ENCODE data around the gene MRE11. TPM values are rescaled to one million over a fixed set of nuclear protein-coding genes. Genes with fewer than 3 reads are reported as not detected.

The MRE11 gene
- total RNA-seq, 1 experiment from 2014 or later, result 40.7 TPM

- H3K23me2 ChIP-seq (ENCODE audit: insufficient read length, low read depth, low read length, poor library complexity, severe bottlenecking), result no peaks in the 10 kb centered on the region
- no peaks in the 10 kb centered on the region for H3K27me3 ChIP-seq (ENCODE audit: insufficient read depth, low read length)
- Mint-ChIP-seq H3K27me3 (ENCODE audit: low read depth) (no peaks in the 10 kb centered on the region), H3K9me3 (no peaks in the 10 kb centered on the region), H3K27ac (no peak overlapping the region), H3K4me3 (no peak overlapping the region), H3K36me3 (ENCODE audit: insufficient read depth in 1 of 3, low read depth in 3 of 3) (peaks cover 4 to 38% (median 22%) of the 10 kb centered on the region in 3 experiments; a peak in 5 of 7 replicates), H3K4me1 (no peaks in the 10 kb centered on the region)
- no peak overlapping the region for H3K14ac ChIP-seq (ENCODE audit: insufficient read depth, low read length)
- DNase-seq, result no peak
- no peak overlapping the region for H3K18ac ChIP-seq (ENCODE audit: insufficient read length, low read depth, low read length)
- no peak overlapping the region for H4K5ac ChIP-seq (ENCODE audit: insufficient read length, low read depth, low read length)
- no peaks in the 10 kb centered on the region for H3K4me1 ChIP-seq (ENCODE audit: insufficient read depth, low read length)
- no peak overlapping the region for H3K23ac ChIP-seq (ENCODE audit: insufficient read length, low read depth, low read length)
- no peak overlapping the region for H2BK12ac ChIP-seq (ENCODE audit: insufficient read length, low read depth, low read length)
- WGBS (ENCODE audit: extremely low coverage, insufficient read length, low lambda C conversion rate), result no CpG with 5 or more reads among the region's 4 CpGs
- no peak overlapping the region for H2BK120ac ChIP-seq (ENCODE audit: low read depth, low read length, poor library complexity, severe bottlenecking)
- H3K9me3 ChIP-seq (ENCODE audit: control insufficient read depth, low read depth, low read length), result no peaks in the 10 kb centered on the region
- H4K91ac ChIP-seq (ENCODE audit: insufficient read length, low read depth, low read length), result no peak overlapping the region
- no peak overlapping the region for H2AK5ac ChIP-seq (ENCODE audit: insufficient read length, low read length)
- no peak overlapping the region for H3K56ac ChIP-seq (ENCODE audit: insufficient read length, low read depth, low read length)
- no peak overlapping the region for H2AFZ ChIP-seq (ENCODE audit: low read length)
- H3T11ph ChIP-seq (ENCODE audit: low read length), result no peak overlapping the region
- no peaks in the 10 kb centered on the region for H4K20me1 ChIP-seq (ENCODE audit: control insufficient read depth, insufficient read depth, insufficient read length)
- no peak overlapping the region for H3K4me2 ChIP-seq (ENCODE audit: insufficient read depth, insufficient read length, low read length)
- no peaks in the 10 kb centered on the region for H3K79me2 ChIP-seq (ENCODE audit: insufficient read depth, low read length)
- H3K9ac ChIP-seq (ENCODE audit: extremely low read depth, insufficient read length, low read length), result no peak overlapping the region
- TF ChIP-seq CTCF (conservative IDR thresholded peaks at IDR 0.05), result no peak
- H4K8ac ChIP-seq (replicated peaks; ENCODE audit: insufficient read length, low read depth, low read length), result no peak overlapping the region
- H3K79me1 ChIP-seq (ENCODE audit: insufficient read depth, low read depth, low read length, poor library complexity, severe bottlenecking), result no peaks in the 10 kb centered on the region
- no peak overlapping the region for H2BK5ac ChIP-seq (ENCODE audit: insufficient read length, low read length)
- H2BK15ac ChIP-seq (ENCODE audit: low read depth, low read length), result no peak overlapping the region
- no peak overlapping the region for H3K27ac ChIP-seq (ENCODE audit: insufficient read length, low read depth, low read length)
- H3K4ac ChIP-seq (ENCODE audit: low read depth, low read length), result no peak overlapping the region
- no peak overlapping the region for H2BK20ac ChIP-seq (ENCODE audit: low read depth, low read length, poor library complexity, severe bottlenecking)
Measured at GRCh38 chr11:94447149-94447548, 46.5 kb downstream of the MRE11 start.

Data from H9 (cell line).